Adrenal gland (tissue), 12 donors: ENCODE measurements around the gene ATP9B. TPM values are rescaled to one million over a fixed set of nuclear protein-coding genes. Genes with fewer than 3 reads are reported as not detected.

Experiments used
- DNase-seq, 7 donors: peaks; one replicate each; pipeline ENCODE4 v3.0.0-alpha.2; 2019 to 2020
- H3K27ac ChIP-seq, 5 donors: fragments of 200-600 bp; sonication (generic) in 4 of 5; 1 replicate in 3 of 5; 2 replicates in 2 of 5; pipeline versions ENCODE4 v1.5.1 to v1.8.0; 2016 to 2020; ENCODE audit warnings: mild to moderate bottlenecking in 1 of 5
- H3K27me3 ChIP-seq: fragments of 200-600 bp; 2 replicates; pipeline ENCODE4 v1.8.0; 2021
- H3K36me3 ChIP-seq, 2 donors: fragments of 200-600 bp; replicated peaks in 1 of 2; 1 replicate in 1 of 2; 2 replicates in 1 of 2; pipeline versions ENCODE4 v1.5.1 to v1.8.0; 2018 to 2022
- H3K4me1 ChIP-seq, 2 donors: fragments of 200-600 bp; replicated peaks in 1 of 2; 1 replicate in 1 of 2; 2 replicates in 1 of 2; pipeline versions ENCODE4 v1.5.1 to v1.8.0; 2018 to 2021
- H3K4me3 ChIP-seq, 4 donors: fragments of 200-600 bp; sonication (generic) in 3 of 4; one replicate each; pipeline ENCODE4 v1.5.1; 2016 to 2018
- H3K9me3 ChIP-seq, 3 donors: fragments of 200-600 bp; sonication (generic) in 1 of 3; replicated peaks in 1 of 3; 1 replicate in 2 of 3; 2 replicates in 1 of 3; pipeline versions ENCODE4 v1.5.1 to v1.8.0; 2016 to 2021
- POLR2A ChIP-seq, 2 donors: fragments of 450-650 bp; IDR thresholded peaks; one replicate each; pipeline ENCODE4 v1.6.1; 2017; ENCODE audit warnings: antibody characterized with exemption in 2 of 2, mild to moderate bottlenecking in 2 of 2, moderate library complexity in 1 of 2
- WGBS, 4 donors: extraction: QIAGEN DNeasy Blood & Tissue Kit in 2 of 4; methylation state at CpG; one replicate each; pipeline versions ENCODE4 v1.1.5 to v1.1.7; 2013 to 2017; 5-methylcytosine and 5-hydroxymethylcytosine counted together
- intact Hi-C, 2 donors: fragments of 100-400 bp; cut with DNase I; formaldehyde crosslinking; loops; one replicate each; pipeline versions ENCODE4 v1.14.1 to v1.15.0; 2022 to 2023
- polyA plus RNA-seq, 3 donors: library from polyadenylated mRNA; stranded (reverse); fragments of 200-250 nt in 2 of 3; fragments of 350-450 nt in 1 of 3; fragmentation: Illumina TruSeq in 1 of 3; extraction: RNeasy Lipid Tissue Mini Kit (QIAGEN cat#74804) in 1 of 3; gene quantifications; one replicate each; pipeline ENCODE4 v1.2.3, GENCODE V29; 2013 to 2014
- total RNA-seq, 9 donors: library from RNA; depleted of rRNA in 4 of 9; stranded (reverse); fragments of >200 nt in 4 of 9; fragments of 120-200 nt in 1 of 9; fragmentation: NEBNext Ultra II Directional in 1 of 9; extraction: Animal tissue kit (Norgen Biotek cat#: 25700) in 1 of 9; gene quantifications; one replicate each; pipeline versions ENCODE4 v1.1.0 to v1.2.4, GENCODE V29; 2013 to 2023
- TF ChIP-seq, protein P1 (sequence below), 6 experiments: fragments of 450-650 bp in 4 of 6; fragments of 200-600 bp in 2 of 6; sonication (generic) in 1 of 6; IDR thresholded peaks; 1 replicate in 5 of 6; 2 replicates in 1 of 6; pipeline versions ENCODE4 v1.5.1 to v1.8.0; 2016 to 2021; ENCODE audit warnings: antibody characterized with exemption in 6 of 6, mild to moderate bottlenecking in 2 of 6, moderate library complexity in 1 of 6
- donor health status: healthy with polysubstance abuse.
- donor health status: Bipolar disorder and iron deficiency.
- donor health status: DM: yes; HTN: yes; CAD: no.
- donor health status: DM: no; HTN: no; CAD: no.
- donor health status: DM: no; HTN: no; CAD: no.
- donor health status: DM: yes; HTN: yes; CAD: no.

The ATP9B gene
- total and polyA plus RNA-seq, 12 donors: 16.3 to 36.0 (median 27.7) TPM

DNA sequence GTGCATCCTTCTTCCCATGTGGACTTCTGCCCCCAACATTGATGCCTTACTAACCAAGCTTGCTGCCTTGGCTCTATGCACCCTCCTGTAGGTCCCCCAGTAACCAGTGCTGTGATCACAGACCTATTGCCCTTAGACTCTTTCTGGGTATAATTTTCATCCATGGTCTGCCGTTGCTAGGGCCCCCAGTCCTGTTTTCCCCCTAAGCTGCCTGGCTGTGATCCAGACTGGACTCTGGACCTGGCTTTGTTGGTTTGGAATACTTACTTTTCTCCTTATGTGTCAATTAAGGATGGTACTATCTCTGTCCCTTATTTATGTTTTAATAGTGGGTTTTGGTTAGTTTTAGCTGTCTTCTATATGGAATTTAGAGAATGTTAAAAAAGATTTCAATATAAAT is 26.0 kb downstream of the ATP9B start:
- no peak for DNase-seq
- 61 to 79% (median 63%) methylated on average over 1 of the region's 1 CpG for WGBS, 4 donors
- intact Hi-C loops: no loop called here

DNA sequence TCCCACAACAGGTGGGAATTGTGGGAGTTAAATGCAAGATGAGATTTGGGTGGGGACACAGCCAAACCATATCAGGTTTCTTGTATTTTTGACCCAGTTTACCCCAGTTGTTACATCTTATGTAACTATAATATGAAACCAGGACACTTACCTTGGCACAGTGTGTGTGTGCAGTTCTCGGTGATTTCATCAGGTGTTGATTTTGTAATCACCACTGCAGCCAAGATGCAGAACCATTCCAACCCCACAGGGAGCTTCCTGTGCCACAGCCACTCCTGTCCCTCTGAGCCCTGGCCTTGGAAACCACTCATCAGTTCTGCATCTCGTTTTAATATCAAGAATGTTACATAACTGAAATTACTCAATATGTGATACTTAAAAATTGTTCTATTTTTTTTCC is 31.8 kb downstream of the ATP9B start:
- TF ChIP-seq, protein P1, sequence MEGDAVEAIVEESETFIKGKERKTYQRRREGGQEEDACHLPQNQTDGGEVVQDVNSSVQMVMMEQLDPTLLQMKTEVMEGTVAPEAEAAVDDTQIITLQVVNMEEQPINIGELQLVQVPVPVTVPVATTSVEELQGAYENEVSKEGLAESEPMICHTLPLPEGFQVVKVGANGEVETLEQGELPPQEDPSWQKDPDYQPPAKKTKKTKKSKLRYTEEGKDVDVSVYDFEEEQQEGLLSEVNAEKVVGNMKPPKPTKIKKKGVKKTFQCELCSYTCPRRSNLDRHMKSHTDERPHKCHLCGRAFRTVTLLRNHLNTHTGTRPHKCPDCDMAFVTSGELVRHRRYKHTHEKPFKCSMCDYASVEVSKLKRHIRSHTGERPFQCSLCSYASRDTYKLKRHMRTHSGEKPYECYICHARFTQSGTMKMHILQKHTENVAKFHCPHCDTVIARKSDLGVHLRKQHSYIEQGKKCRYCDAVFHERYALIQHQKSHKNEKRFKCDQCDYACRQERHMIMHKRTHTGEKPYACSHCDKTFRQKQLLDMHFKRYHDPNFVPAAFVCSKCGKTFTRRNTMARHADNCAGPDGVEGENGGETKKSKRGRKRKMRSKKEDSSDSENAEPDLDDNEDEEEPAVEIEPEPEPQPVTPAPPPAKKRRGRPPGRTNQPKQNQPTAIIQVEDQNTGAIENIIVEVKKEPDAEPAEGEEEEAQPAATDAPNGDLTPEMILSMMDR (IDR thresholded peaks at IDR 0.05): no peak
- TF ChIP-seq POLR2A (IDR thresholded peaks at IDR 0.05): no peak
- peak in 2 of 7 donors; percentile 13 to 33 for DNase-seq
- no peaks in the 10 kb centered on the region for H3K36me3 ChIP-seq
- no peak overlapping the region for H3K27ac ChIP-seq
- H3K9me3 ChIP-seq: no peaks in the 10 kb centered on the region
- 46 to 67% (median 49%) methylated on average over 2 of the region's 2 CpGs for WGBS, 4 donors
- H3K27me3 ChIP-seq: no peaks in the 10 kb centered on the region
- peaks cover 0 to 5% of the 10 kb centered on the region in 2 donors for H3K4me1 ChIP-seq
- H3K4me3 ChIP-seq: no peak overlapping the region
- intact Hi-C loops: no loop called here

More for the DNA sequence above, 26.0 kb downstream of the ATP9B start:
- Histone ChIP-seq H3K4me3 (no peak overlapping the region), H3K27ac (no peak overlapping the region), H3K27me3 (no peaks in the 10 kb centered on the region), H3K9me3 (no peaks in the 10 kb centered on the region), H3K4me1 (no peaks in the 10 kb centered on the region), H3K36me3 (no peaks in the 10 kb centered on the region)
- TF ChIP-seq, protein P1 (IDR thresholded peaks at IDR 0.05): no peak
- no peak for TF ChIP-seq POLR2A (IDR thresholded peaks at IDR 0.05)

DNA sequence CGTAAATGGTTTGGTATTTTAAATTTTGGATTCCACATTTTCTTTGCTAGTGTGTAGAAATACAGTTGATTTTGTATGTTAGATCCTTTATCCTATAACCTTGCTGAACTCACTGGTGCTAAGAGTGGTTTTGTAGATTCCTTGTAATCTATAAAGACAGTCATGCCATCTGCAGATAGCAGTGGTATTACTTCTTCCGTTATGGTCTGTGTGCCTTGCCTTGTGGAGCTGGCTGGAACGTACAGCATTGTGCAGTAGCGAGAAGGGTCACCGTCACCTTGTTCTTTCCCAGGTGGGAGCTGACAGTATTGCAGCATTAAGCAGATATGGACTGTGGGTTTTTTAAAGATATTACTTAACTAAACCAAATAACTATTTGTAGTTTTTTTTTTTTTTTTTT is 33.7 kb downstream of the ATP9B start:
- no peaks in the 10 kb centered on the region for H3K9me3 ChIP-seq
- TF ChIP-seq POLR2A (IDR thresholded peaks at IDR 0.05): no peak
- TF ChIP-seq, protein P1 (IDR thresholded peaks at IDR 0.05): no peak
- H3K4me3 ChIP-seq: no peak overlapping the region
- H3K4me1 ChIP-seq: peaks cover 0 to 5% of the 10 kb centered on the region in 2 donors
- H3K27me3 ChIP-seq: no peaks in the 10 kb centered on the region
- DNase-seq: no peak
- H3K36me3 ChIP-seq: no peaks in the 10 kb centered on the region
- intact Hi-C loops: no loop called here
- no peak overlapping the region for H3K27ac ChIP-seq
- WGBS, 4 donors: 96 to 100% (median 98%) methylated on average over 5 of the region's 5 CpGs

DNA sequence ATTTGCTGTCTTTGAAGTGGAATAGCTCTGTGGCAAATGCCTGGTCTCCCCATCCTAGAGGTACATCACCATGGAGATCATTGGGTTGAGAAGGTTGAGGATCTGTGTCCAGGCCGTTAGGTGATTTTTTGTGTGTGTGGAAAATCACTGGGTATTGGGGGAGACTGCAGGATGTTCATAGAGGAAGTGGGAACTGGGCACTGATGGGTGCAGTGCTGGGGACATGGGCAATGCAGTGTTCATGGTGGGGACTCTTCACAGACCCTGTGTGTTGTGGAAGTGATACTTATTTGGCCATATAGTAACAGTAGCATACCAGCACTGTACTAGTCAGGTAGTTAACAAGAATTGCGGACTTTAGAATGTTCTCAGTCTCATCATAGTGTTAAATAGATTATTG is 34.9 kb downstream of the ATP9B start:
- intact Hi-C loops: no loop called here
- Histone ChIP-seq H3K9me3 (no peaks in the 10 kb centered on the region), H3K27ac (no peak overlapping the region), H3K36me3 (no peaks in the 10 kb centered on the region), H3K27me3 (no peaks in the 10 kb centered on the region), H3K4me3 (no peak overlapping the region), H3K4me1 (peaks cover 0 to 5% of the 10 kb centered on the region in 2 donors)
- 88 to 97% (median 90%) methylated on average over 2 of the region's 2 CpGs for WGBS, 4 donors
- no peak for TF ChIP-seq POLR2A (IDR thresholded peaks at IDR 0.05)
- TF ChIP-seq, protein P1 (IDR thresholded peaks at IDR 0.05): no peak
- DNase-seq: no peak
